GM12878 (cell line): ENCODE data around the gene DLL1. TPM values are rescaled to one million over a fixed set of nuclear protein-coding genes. Genes with fewer than 3 reads are reported as not detected.

Experiments used
- ATAC-seq: fragments of 200-7000 bp; cut with Tn5 transposase; 3 replicates; pipeline ENCODE4 v1.9.1; 2020; ENCODE audit warnings: mild to moderate bottlenecking, moderate library complexity
- BruUV-seq: library from RNA; stranded (reverse); fragments of 400-500 nt; replicated peaks from 2 replicates; lab custom pipeline; 2021; lab: Mats Ljungman, UMichigan
- CTCF ChIA-PET: fragments of 300-600 bp; sonication (Branson Sonifier 250); formaldehyde crosslinking; extraction: SDS; loops from one replicate; lab custom pipeline; 2021; ENCODE audit warnings: inconsistent platforms; lab: Yijun Ruan, JAX
- POLR2A ChIA-PET: fragments of 350-600 bp; formaldehyde crosslinking; extraction: SDS; loops from one replicate; lab custom pipeline; 2021; ENCODE audit warnings: inconsistent platforms; lab: Charles Lee
- RAD21 ChIA-PET: fragments of 300-600 bp; sonication (Branson Sonifier 250); formaldehyde crosslinking; loops from one replicate; lab custom pipeline; 2023; ENCODE audit warnings: antibody characterized with exemption; ENCODE audit not compliant: unreplicated experiment; lab: Charles Lee
- SMC1A ChIA-PET: fragments of 300-600 bp; sonication (Branson Sonifier 250); formaldehyde crosslinking; loops from one replicate; lab custom pipeline; 2023; ENCODE audit not compliant: unreplicated experiment, uncharacterized antibody; lab: Charles Lee
- DNase-seq: peaks from one replicate; pipeline ENCODE4 v3.0.0-alpha.2; 2011; ENCODE audit warnings: low read depth, low spot score
- FAIRE-seq: peaks from 3 replicates; lab custom pipeline; 2011; peaks lifted over from hg19 to GRCh38; lab: Jason Lieb, UNC
- H2AFZ ChIP-seq: 2 replicates; pipeline ENCODE4 v1.6.0; 2011; ENCODE audit warnings: low read depth, low read length, control low read depth; ENCODE audit not compliant: control insufficient read depth
- H3K27ac ChIP-seq: 2 replicates; pipeline ENCODE4 v1.5.1; 2011; ENCODE audit warnings: control low read depth; ENCODE audit not compliant: control insufficient read depth, insufficient read depth
- H3K27me3 ChIP-seq, 2 experiments: replicated peaks in 1 of 2; 2 replicates each; pipeline versions ENCODE4 v1.6.0 to v1.6.1; 2011; ENCODE audit warnings: low read length in 1 of 2; ENCODE audit not compliant: control insufficient read depth in 2 of 2, insufficient read depth in 2 of 2
- H3K36me3 ChIP-seq, 2 experiments: 2 replicates each; pipeline ENCODE4 v1.5.1; 2011; ENCODE audit warnings: low read length in 1 of 2; ENCODE audit not compliant: control insufficient read depth in 2 of 2, insufficient read depth in 2 of 2
- H3K4me1 ChIP-seq: 2 replicates; pipeline ENCODE4 v1.6.1; 2011; ENCODE audit warnings: mild to moderate bottlenecking, low read length, moderate library complexity, mixed read lengths; ENCODE audit not compliant: control insufficient read depth, insufficient read depth
- H3K4me2 ChIP-seq: 2 replicates; pipeline ENCODE4 v1.6.0; 2011; ENCODE audit warnings: control low read depth; ENCODE audit not compliant: control insufficient read depth, insufficient read depth
- H3K4me3 ChIP-seq: fragments of 200-600 bp; sonication (generic); 2 replicates; pipeline ENCODE4 v1.5.1; 2016
- H3K79me2 ChIP-seq: 2 replicates; pipeline ENCODE4 v1.6.0; 2011; ENCODE audit warnings: low read length; ENCODE audit not compliant: control insufficient read depth, insufficient read depth
- H3K9ac ChIP-seq: 2 replicates; pipeline ENCODE4 v1.8.0; 2011; ENCODE audit warnings: low read length, control low read depth, mixed read lengths; ENCODE audit not compliant: control insufficient read depth, insufficient read depth
- H3K9me3 ChIP-seq: replicated peaks from 3 replicates; pipeline ENCODE4 v1.5.1; 2011; ENCODE audit warnings: mild to moderate bottlenecking, low read length; ENCODE audit not compliant: control insufficient read depth, insufficient read depth
- H4K20me1 ChIP-seq: 2 replicates; pipeline ENCODE4 v1.6.0; 2011; ENCODE audit not compliant: control insufficient read depth, insufficient read depth
- BHLHE40 ChIP-seq, 2 experiments: fragments of 450-650 bp in 1 of 2; IDR thresholded peaks; 2 replicates each; pipeline ENCODE4 v1.6.1; 2011 to 2017; ENCODE audit warnings: low read depth in 2 of 2, borderline replicate concordance in 1 of 2, improper control_type of control experiment in 1 of 2, low read length in 1 of 2, mild to moderate bottlenecking in 1 of 2
- IKZF2 ChIP-seq, 2 experiments: fragments of 450-650 bp; IDR thresholded peaks; 2 replicates each; pipeline ENCODE4 v1.6.1; 2017; ENCODE audit warnings: mild to moderate bottlenecking in 2 of 2, moderate library complexity in 2 of 2
- JUNB ChIP-seq: IDR thresholded peaks from 2 replicates; pipeline ENCODE4 v1.6.1; 2016; ENCODE audit warnings: antibody characterized with exemption, mild to moderate bottlenecking
- WGBS: methylation state at CpG from one replicate; pipeline ENCODE4 v1.1.6; 2016; ENCODE audit warnings: low lambda C conversion rate; ENCODE audit not compliant: insufficient replicate concordance, insufficient coverage; ENCODE audit errors: missing lambda C conversion rate; 5-methylcytosine and 5-hydroxymethylcytosine counted together
- in situ Hi-C: fragments of 300-500 bp; cut with MboI; formaldehyde crosslinking; loops from 9 replicates; pipeline ENCODE4 v1.14.3; 2018; ENCODE audit warnings: mixed read lengths
- intact Hi-C: fragments of 100-400 bp; cut with micrococcal nuclease; formaldehyde crosslinking; loops from one replicate; pipeline ENCODE4 v1.14.2; 2022; ENCODE audit not compliant: unreplicated experiment
- polyA plus RNA-seq, 11 experiments: library from polyadenylated mRNA; depleted of rRNA in 4 of 11; unstranded in 6 of 11; stranded (reverse) in 5 of 11; fragments of >200 nt; fragmentation: Nextera tagmentation in 4 of 11; fragmentation: Illumina TruSeq in 1 of 11; extraction: Ambion mirVana in 4 of 11; extraction: Trizol in 1 of 11; gene quantifications; 1 replicate in 1 of 11; 2 replicates in 10 of 11; pipeline versions ENCODE4 v1.2.1 to v1.2.3, GENCODE V29; 2011 to 2016; ENCODE audit warnings: inconsistent platforms in 2 of 11, missing spikeins in 2 of 11, low read depth in 1 of 11
- total RNA-seq, 4 experiments: library from RNA; depleted of rRNA in 3 of 4; stranded (reverse); fragments of >200 nt in 3 of 4; fragmentation: Illumina TruSeq in 1 of 4; extraction: Trizol in 1 of 4; gene quantifications; 2 replicates each; pipeline versions ENCODE4 v1.2.1 to v1.2.3, GENCODE V29; 2013 to 2021
- TF ChIP-seq, protein P1 (sequence below): fragments of 450-650 bp; IDR thresholded peaks from 2 replicates; pipeline ENCODE4 v1.6.1; 2017; ENCODE audit warnings: mild to moderate bottlenecking, moderate library complexity
- TF ChIP-seq, protein P2 (sequence below): fragments of 450-650 bp; formaldehyde crosslinking; IDR thresholded peaks from 2 replicates; pipeline ENCODE4 v1.5.0; 2022; ENCODE audit warnings: mild to moderate bottlenecking, missing genetic modification characterization
- TF ChIP-seq, protein P3 (sequence below): fragments of 450-650 bp; IDR thresholded peaks from 2 replicates; pipeline ENCODE4 v1.6.1; 2016; ENCODE audit warnings: mild to moderate bottlenecking, moderate library complexity, borderline replicate concordance

The DLL1 gene
- total and polyA plus RNA-seq, 10 of the 15 experiments (the other 5 are each of a cell fraction or from before 2014, with no cell fraction given): 0.02 to 0.80 (median 0.19) TPM

GRCh38 chr6:170289951-170290295, 955 bp downstream of the DLL1 start:
- ChIA-PET RAD21 (no interaction called here), CTCF (interaction anchor here (1.2 kb wide), 1 partner anchor 18 kb away, joined by 3 read pairs; no protein-coding TSS in a partner anchor), POLR2A (interaction anchor here (0.9 kb wide), 1 partner anchor 19 kb away, joined by 3 read pairs; no protein-coding TSS in a partner anchor), SMC1A (no interaction called here)
- Histone ChIP-seq H3K79me2 (no peaks in the 10 kb centered on the region), H3K27ac (no peak overlapping the region), H2AFZ (peak overlapping the region; percentile 23; the same call in 1 of the 2 replicates), H3K36me3 (no peaks in the 10 kb centered on the region), H3K9ac (peak overlapping the region; percentile 39; the same call in 1 of the 2 replicates), H3K4me1 (peaks cover 14% of the 10 kb centered on the region), H3K27me3 (peaks cover 8 to 36% of the 10 kb centered on the region in 2 experiments), H3K4me2 (peak overlapping the region; percentile 79), H4K20me1 (no peaks in the 10 kb centered on the region), H3K9me3 (no peaks in the 10 kb centered on the region), H3K4me3 (peak overlapping the region; percentile 84)
- TF ChIP-seq BHLHE40 (IDR thresholded peaks at IDR 0.05; ENCODE audit: borderline replicate concordance in 1 of 2, low read depth in 2 of 2, low read length in 1 of 2) (peak in 1 of 2 experiments; percentile 32; a peak in 1 of 4 replicates), JUNB (no peak), IKZF2 (IDR thresholded peaks at IDR 0.05) (no peak)
- TF ChIP-seq, protein P1, sequence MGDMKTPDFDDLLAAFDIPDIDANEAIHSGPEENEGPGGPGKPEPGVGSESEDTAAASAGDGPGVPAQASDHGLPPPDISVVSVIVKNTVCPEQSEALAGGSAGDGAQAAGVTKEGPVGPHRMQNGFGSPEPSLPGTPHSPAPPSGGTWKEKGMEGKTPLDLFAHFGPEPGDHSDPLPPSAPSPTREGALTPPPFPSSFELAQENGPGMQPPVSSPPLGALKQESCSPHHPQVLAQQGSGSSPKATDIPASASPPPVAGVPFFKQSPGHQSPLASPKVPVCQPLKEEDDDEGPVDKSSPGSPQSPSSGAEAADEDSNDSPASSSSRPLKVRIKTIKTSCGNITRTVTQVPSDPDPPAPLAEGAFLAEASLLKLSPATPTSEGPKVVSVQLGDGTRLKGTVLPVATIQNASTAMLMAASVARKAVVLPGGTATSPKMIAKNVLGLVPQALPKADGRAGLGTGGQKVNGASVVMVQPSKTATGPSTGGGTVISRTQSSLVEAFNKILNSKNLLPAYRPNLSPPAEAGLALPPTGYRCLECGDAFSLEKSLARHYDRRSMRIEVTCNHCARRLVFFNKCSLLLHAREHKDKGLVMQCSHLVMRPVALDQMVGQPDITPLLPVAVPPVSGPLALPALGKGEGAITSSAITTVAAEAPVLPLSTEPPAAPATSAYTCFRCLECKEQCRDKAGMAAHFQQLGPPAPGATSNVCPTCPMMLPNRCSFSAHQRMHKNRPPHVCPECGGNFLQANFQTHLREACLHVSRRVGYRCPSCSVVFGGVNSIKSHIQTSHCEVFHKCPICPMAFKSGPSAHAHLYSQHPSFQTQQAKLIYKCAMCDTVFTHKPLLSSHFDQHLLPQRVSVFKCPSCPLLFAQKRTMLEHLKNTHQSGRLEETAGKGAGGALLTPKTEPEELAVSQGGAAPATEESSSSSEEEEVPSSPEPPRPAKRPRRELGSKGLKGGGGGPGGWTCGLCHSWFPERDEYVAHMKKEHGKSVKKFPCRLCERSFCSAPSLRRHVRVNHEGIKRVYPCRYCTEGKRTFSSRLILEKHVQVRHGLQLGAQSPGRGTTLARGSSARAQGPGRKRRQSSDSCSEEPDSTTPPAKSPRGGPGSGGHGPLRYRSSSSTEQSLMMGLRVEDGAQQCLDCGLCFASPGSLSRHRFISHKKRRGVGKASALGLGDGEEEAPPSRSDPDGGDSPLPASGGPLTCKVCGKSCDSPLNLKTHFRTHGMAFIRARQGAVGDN: no peak
- TF ChIP-seq, protein P2, sequence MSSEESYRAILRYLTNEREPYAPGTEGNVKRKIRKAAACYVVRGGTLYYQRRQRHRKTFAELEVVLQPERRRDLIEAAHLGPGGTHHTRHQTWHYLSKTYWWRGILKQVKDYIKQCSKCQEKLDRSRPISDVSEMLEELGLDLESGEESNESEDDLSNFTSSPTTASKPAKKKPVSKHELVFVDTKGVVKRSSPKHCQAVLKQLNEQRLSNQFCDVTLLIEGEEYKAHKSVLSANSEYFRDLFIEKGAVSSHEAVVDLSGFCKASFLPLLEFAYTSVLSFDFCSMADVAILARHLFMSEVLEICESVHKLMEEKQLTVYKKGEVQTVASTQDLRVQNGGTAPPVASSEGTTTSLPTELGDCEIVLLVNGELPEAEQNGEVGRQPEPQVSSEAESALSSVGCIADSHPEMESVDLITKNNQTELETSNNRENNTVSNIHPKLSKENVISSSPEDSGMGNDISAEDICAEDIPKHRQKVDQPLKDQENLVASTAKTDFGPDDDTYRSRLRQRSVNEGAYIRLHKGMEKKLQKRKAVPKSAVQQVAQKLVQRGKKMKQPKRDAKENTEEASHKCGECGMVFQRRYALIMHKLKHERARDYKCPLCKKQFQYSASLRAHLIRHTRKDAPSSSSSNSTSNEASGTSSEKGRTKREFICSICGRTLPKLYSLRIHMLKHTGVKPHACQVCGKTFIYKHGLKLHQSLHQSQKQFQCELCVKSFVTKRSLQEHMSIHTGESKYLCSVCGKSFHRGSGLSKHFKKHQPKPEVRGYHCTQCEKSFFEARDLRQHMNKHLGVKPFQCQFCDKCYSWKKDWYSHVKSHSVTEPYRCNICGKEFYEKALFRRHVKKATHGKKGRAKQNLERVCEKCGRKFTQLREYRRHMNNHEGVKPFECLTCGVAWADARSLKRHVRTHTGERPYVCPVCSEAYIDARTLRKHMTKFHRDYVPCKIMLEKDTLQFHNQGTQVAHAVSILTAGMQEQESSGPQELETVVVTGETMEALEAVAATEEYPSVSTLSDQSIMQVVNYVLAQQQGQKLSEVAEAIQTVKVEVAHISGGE: no peak
- TF ChIP-seq, protein P3, sequence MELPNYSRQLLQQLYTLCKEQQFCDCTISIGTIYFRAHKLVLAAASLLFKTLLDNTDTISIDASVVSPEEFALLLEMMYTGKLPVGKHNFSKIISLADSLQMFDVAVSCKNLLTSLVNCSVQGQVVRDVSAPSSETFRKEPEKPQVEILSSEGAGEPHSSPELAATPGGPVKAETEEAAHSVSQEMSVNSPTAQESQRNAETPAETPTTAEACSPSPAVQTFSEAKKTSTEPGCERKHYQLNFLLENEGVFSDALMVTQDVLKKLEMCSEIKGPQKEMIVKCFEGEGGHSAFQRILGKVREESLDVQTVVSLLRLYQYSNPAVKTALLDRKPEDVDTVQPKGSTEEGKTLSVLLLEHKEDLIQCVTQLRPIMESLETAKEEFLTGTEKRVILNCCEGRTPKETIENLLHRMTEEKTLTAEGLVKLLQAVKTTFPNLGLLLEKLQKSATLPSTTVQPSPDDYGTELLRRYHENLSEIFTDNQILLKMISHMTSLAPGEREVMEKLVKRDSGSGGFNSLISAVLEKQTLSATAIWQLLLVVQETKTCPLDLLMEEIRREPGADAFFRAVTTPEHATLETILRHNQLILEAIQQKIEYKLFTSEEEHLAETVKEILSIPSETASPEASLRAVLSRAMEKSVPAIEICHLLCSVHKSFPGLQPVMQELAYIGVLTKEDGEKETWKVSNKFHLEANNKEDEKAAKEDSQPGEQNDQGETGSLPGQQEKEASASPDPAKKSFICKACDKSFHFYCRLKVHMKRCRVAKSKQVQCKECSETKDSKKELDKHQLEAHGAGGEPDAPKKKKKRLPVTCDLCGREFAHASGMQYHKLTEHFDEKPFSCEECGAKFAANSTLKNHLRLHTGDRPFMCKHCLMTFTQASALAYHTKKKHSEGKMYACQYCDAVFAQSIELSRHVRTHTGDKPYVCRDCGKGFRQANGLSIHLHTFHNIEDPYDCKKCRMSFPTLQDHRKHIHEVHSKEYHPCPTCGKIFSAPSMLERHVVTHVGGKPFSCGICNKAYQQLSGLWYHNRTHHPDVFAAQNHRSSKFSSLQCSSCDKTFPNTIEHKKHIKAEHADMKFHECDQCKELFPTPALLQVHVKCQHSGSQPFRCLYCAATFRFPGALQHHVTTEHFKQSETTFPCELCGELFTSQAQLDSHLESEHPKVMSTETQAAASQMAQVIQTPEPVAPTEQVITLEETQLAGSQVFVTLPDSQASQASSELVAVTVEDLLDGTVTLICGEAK: no peak
- no TSS peak for BruUV-seq
- under 1% methylated on average over 14 of the region's 41 CpGs for WGBS
- ATAC-seq (peak; percentile 4), DNase-seq (no peak), FAIRE-seq (no peak)
- in situ Hi-C loops: no loop called here
- intact Hi-C loops: loop anchor here (2.0 to 10.0 kb wide), 2 partner anchors 17 to 455 kb away; no protein-coding TSS in a partner anchor
